Gastroesophageal sphincter (tissue), 4 donors: Measurements from ENCODE around the gene BICRAL. TPM values are rescaled to one million over a fixed set of nuclear protein-coding genes. Genes with fewer than 3 reads are reported as not detected.

Experiments
- ATAC-seq: fragments of 150-250 bp; one replicate; pipeline ENCODE4 v1.9.1; 2016; ENCODE audit warnings: mild to moderate bottlenecking, moderate library complexity
- H3K27ac ChIP-seq, 4 donors: fragments of 200-600 bp; sonication (generic) in 3 of 4; 1 replicate in 3 of 4; 2 replicates in 1 of 4; pipeline ENCODE4 v1.5.1; 2016 to 2019
- H3K27me3 ChIP-seq: fragments of 200-600 bp; sonication (generic); one replicate; pipeline ENCODE4 v1.5.1; 2019
- H3K36me3 ChIP-seq, 2 donors: fragments of 200-600 bp; sonication (generic); one replicate each; pipeline ENCODE4 v1.5.1; 2019; ENCODE audit warnings: control low read depth in 1 of 2
- H3K4me1 ChIP-seq, 3 donors: fragments of 200-600 bp; sonication (generic); 1 replicate in 2 of 3; 2 replicates in 1 of 3; pipeline ENCODE4 v1.5.1; 2016 to 2019; ENCODE audit warnings: control low read depth in 2 of 3
- H3K4me3 ChIP-seq, 2 donors: fragments of 200-600 bp; sonication (generic); one replicate each; pipeline ENCODE4 v1.5.1; 2019; ENCODE audit warnings: mild to moderate bottlenecking in 1 of 2, moderate library complexity in 1 of 2
- H3K9me3 ChIP-seq, 3 donors: fragments of 200-600 bp; sonication (generic); one replicate each; pipeline ENCODE4 v1.5.1; 2017 to 2019; ENCODE audit warnings: control low read depth in 2 of 3
- EP300 ChIP-seq: sonication (generic); formaldehyde crosslinking; IDR thresholded peaks from one replicate; pipeline ENCODE4 v1.6.1; 2017; ENCODE audit warnings: antibody characterized with exemption, mild to moderate bottlenecking
- POLR2A ChIP-seq, 2 donors: fragments of 450-650 bp; IDR thresholded peaks; one replicate each; pipeline ENCODE4 v1.6.1; 2017; ENCODE audit warnings: antibody characterized with exemption in 2 of 2, mild to moderate bottlenecking in 2 of 2, moderate library complexity in 1 of 2
- POLR2AphosphoS5 ChIP-seq: sonication (generic); formaldehyde crosslinking; IDR thresholded peaks from one replicate; pipeline ENCODE4 v1.6.1; 2017; ENCODE audit warnings: antibody characterized with exemption
- WGBS, 2 donors: methylation state at CpG; one replicate each; pipeline ENCODE4 v1.1.5; 2018; ENCODE audit warnings: low coverage in 1 of 2; 5-methylcytosine and 5-hydroxymethylcytosine counted together
- total RNA-seq, 4 donors: library from RNA; depleted of rRNA; stranded (reverse); fragments of >200 nt; gene quantifications; one replicate each; pipeline ENCODE4 v1.1.0, GENCODE V29; 2016
- TF ChIP-seq, protein P1 (sequence below), 4 experiments: fragments of 200-600 bp in 2 of 4; fragments of 450-650 bp in 2 of 4; sonication (generic) in 1 of 4; IDR thresholded peaks; one replicate each; pipeline ENCODE4 v1.5.1; 2017 to 2019; ENCODE audit warnings: antibody characterized with exemption in 4 of 4, mild to moderate bottlenecking in 2 of 4, moderate library complexity in 2 of 4

Gene BICRAL
- total RNA-seq, 4 donors from 2014 or later = 13.9 to 28.5 (median 23.2) TPM

DNA sequence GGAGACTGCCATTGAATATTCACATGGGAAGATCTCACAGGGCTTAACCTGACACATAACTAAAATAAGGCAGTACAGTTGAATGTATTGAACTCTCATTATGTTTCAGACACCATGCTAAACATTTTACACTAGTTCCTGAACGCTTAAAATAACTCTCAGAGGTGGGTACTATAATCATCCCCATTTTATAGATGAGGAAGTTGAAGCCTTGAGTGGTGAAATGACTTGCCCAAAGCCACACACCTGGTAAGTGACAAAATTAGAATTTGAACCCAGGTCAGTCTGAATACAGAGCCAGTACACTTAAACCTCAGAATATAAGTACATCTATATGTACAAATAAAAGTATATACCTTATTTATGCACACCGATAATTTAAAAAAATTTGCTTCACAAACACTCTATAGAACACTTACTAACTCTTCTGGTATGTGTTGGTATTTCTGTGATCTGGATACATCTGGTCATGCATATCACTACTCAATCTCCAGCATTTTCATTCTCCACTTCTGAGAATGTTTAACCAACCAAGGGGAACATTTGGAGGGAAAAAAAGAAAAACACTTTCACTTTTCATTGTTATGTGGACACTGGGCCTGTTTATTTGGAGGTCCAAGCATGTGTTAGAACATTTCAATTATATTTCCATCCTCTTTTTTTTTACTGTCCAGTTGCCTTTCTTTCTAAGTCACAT lies 4.6 kb upstream of the BICRAL start:
- Histone ChIP-seq H3K9me3 (no peaks in the 10 kb centered on the region), H3K4me3 (no peak overlapping the region), H3K4me1 (peaks cover 0 to 30% (median 6%) of the 10 kb centered on the region in 3 donors), H3K27me3 (no peaks in the 10 kb centered on the region), H3K27ac (no peak overlapping the region), H3K36me3 (no peaks in the 10 kb centered on the region)
- TF ChIP-seq, protein P1, sequence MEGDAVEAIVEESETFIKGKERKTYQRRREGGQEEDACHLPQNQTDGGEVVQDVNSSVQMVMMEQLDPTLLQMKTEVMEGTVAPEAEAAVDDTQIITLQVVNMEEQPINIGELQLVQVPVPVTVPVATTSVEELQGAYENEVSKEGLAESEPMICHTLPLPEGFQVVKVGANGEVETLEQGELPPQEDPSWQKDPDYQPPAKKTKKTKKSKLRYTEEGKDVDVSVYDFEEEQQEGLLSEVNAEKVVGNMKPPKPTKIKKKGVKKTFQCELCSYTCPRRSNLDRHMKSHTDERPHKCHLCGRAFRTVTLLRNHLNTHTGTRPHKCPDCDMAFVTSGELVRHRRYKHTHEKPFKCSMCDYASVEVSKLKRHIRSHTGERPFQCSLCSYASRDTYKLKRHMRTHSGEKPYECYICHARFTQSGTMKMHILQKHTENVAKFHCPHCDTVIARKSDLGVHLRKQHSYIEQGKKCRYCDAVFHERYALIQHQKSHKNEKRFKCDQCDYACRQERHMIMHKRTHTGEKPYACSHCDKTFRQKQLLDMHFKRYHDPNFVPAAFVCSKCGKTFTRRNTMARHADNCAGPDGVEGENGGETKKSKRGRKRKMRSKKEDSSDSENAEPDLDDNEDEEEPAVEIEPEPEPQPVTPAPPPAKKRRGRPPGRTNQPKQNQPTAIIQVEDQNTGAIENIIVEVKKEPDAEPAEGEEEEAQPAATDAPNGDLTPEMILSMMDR (IDR thresholded peaks at IDR 0.05) = no peak
- no peak for TF ChIP-seq POLR2AphosphoS5
- no peak for TF ChIP-seq EP300
- no peak for TF ChIP-seq POLR2A (IDR thresholded peaks at IDR 0.05)
- ATAC-seq = no peak
- WGBS, 2 donors = 96 to 100% methylated on average over 2 of the region's 2 CpGs

DNA sequence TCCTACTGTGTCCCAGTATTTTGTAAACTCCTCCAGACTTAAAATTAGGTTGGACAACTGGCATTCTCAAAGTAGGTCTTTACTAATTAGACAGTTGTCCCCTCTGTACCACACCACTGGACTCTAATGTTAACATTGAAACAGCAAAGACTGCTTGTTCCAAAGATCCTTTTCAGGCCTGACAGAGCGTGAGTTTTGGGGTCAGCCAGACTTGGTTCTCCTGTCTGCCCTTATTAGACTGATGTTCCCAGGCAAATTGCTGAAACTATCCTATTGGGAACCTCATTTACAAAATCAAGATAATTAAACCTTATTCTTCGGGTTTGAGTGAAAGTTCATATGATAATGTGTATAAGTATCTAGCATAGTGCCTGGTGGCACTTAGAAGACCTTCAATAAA lies 3.7 kb upstream of the BICRAL start:
- H3K27ac ChIP-seq = no peak overlapping the region
- H3K4me3 ChIP-seq = no peak overlapping the region
- ATAC-seq = no peak
- no peaks in the 10 kb centered on the region for H3K36me3 ChIP-seq
- WGBS, 2 donors = 85 to 100% methylated on average over 1 to 2 of the region's 2 CpGs
- TF ChIP-seq, protein P1 (IDR thresholded peaks at IDR 0.05) = no peak
- TF ChIP-seq POLR2AphosphoS5 (no peak), POLR2A (IDR thresholded peaks at IDR 0.05) (no peak), EP300 (no peak)
- no peaks in the 10 kb centered on the region for H3K9me3 ChIP-seq
- peaks cover 0 to 30% (median 6%) of the 10 kb centered on the region in 3 donors for H3K4me1 ChIP-seq
- no peaks in the 10 kb centered on the region for H3K27me3 ChIP-seq

DNA sequence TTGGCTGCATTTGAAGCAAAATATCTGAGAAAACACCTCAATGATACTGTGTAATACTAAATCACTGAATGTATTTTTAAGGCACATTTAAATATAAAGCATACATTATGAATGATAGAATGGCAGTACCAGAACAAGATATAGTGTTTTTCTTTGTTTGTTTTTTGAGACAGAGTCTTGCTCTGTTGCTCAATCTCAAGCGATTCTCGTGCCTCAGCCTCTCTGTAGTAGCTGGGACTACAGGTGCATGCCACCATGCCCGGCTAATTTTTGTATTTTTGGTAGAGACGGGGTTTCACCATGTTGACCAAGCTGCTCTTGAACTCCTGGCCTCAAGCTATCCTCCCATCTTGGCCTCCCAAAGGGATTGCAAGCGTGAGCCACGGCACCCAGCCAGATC lies 2.3 kb upstream of the BICRAL start:
- peaks cover 0 to 30% (median 6%) of the 10 kb centered on the region in 3 donors for H3K4me1 ChIP-seq
- H3K4me3 ChIP-seq = no peak overlapping the region
- H3K36me3 ChIP-seq = no peaks in the 10 kb centered on the region
- WGBS, 2 donors = 82 to 98% methylated on average over 6 of the region's 6 CpGs
- no peaks in the 10 kb centered on the region for H3K27me3 ChIP-seq
- no peak for ATAC-seq
- H3K27ac ChIP-seq = peak overlapping the region in 1 of 4 donors; percentile 3
- TF ChIP-seq POLR2AphosphoS5 = no peak
- TF ChIP-seq, protein P1 (IDR thresholded peaks at IDR 0.05) = no peak
- no peak for TF ChIP-seq POLR2A (IDR thresholded peaks at IDR 0.05)
- no peak for TF ChIP-seq EP300
- no peaks in the 10 kb centered on the region for H3K9me3 ChIP-seq

DNA sequence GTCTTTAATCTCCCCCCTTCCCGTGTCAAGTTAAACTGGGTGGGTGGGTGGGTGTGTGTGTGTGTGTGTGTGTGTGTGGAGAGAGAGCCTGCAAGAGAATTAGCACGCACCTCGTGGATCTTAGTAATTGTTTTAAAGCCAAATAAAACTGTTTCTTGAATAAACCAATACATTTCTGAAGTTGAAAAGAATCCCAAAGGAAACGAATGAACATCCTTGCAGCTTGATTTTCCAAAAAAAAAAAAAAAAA lies 381 bp upstream of the BICRAL start:
- Histone ChIP-seq H3K27ac (peak overlapping the region; percentile 93 to 100 (median 98)), H3K27me3 (no peaks in the 10 kb centered on the region), H3K4me3 (peak overlapping the region; percentile 63 to 79), H3K36me3 (no peaks in the 10 kb centered on the region), H3K9me3 (no peaks in the 10 kb centered on the region), H3K4me1 (peaks cover 0 to 50% (median 13%) of the 10 kb centered on the region in 3 donors)
- no peak for TF ChIP-seq EP300
- TF ChIP-seq, protein P1 (IDR thresholded peaks at IDR 0.05) = no peak
- no peak for TF ChIP-seq POLR2AphosphoS5
- TF ChIP-seq POLR2A (IDR thresholded peaks at IDR 0.05) = no peak
- no peak for ATAC-seq
- 0% methylated on average over 4 of the region's 4 CpGs for WGBS, 2 donors

DNA sequence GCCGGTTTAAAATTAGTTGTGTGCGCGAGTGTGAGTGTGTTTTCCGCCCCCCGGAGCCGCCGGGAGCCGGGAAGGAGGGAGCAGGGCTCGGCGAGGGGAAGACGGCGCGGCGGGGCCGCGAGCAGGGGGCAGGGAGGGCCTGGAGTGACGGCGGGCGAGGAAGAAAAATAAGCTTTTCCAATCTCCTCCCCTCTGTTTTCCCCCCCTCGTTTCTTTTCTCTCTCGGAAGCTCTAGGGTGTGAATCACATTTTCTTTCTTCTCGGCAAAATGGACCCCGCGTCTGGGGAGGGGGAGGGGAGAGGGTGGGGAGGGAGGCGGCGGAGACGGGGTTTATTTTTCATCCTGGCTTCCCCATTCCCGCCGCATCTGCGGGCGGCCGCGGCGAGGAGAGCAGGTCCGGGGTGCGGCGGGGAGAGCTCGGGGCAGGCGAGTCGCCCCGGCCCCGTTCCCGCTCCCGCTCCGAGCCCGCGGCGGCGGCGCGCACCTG lies 881 bp downstream of the BICRAL start:
- 0 to 3% methylated on average over 5 to 9 of the region's 51 CpGs for WGBS, 2 donors
- no peaks in the 10 kb centered on the region for H3K36me3 ChIP-seq
- H3K4me1 ChIP-seq = peaks cover 0 to 51% (median 25%) of the 10 kb centered on the region in 3 donors
- TF ChIP-seq EP300 (no peak), POLR2AphosphoS5 (peak; percentile 96), POLR2A (IDR thresholded peaks at IDR 0.05) (peak; percentile 94 to 95)
- TF ChIP-seq, protein P1 (IDR thresholded peaks at IDR 0.05) = peak in 3 of 4 experiments; percentile 8 to 22 (median 11)
- peak; percentile 80 for ATAC-seq
- peak overlapping the region; percentile 63 to 79 for H3K4me3 ChIP-seq
- peak overlapping the region; percentile 93 to 100 (median 98) for H3K27ac ChIP-seq
- no peaks in the 10 kb centered on the region for H3K9me3 ChIP-seq
- H3K27me3 ChIP-seq = no peaks in the 10 kb centered on the region
